HG02970 (cell line): Measurements from ENCODE around the gene GALNT17.

Source experiments
- ATAC-seq: cut with Tn5 transposase; IDR thresholded peaks from one replicate; pipeline ENCODE4 v1.9.1; 2021; ENCODE audit warnings: mild to moderate bottlenecking, moderate library complexity, moderate number of reproducible peaks; ENCODE audit not compliant: unreplicated experiment, low FRiP score

Gene GALNT17

GRCh38 chr7:71326595-71326994, 194.7 kb downstream of the GALNT17 start:
- ATAC-seq: no peak

- no peak for ATAC-seq
Observed at GRCh38 chr7:71327946-71328345, 196.0 kb downstream of the GALNT17 start.

- ATAC-seq: no peak
Observed at GRCh38 chr7:71329030-71329660, 197.2 kb downstream of the GALNT17 start.

- ATAC-seq: no peak
Observed at GRCh38 chr7:71332207-71332606, 200.3 kb downstream of the GALNT17 start.

- ATAC-seq: no peak
Observed at GRCh38 chr7:71334541-71334940, 202.6 kb downstream of the GALNT17 start.

- ATAC-seq: no peak
Observed at GRCh38 chr7:71338866-71339265, 206.9 kb downstream of the GALNT17 start.

- ATAC-seq: no peak
Observed at GRCh38 chr7:71339924-71340323, 208.0 kb downstream of the GALNT17 start.

- no peak for ATAC-seq
Observed at GRCh38 chr7:71342202-71342601, 210.3 kb downstream of the GALNT17 start.

GRCh38 chr7:71343039-71343438, 211.1 kb downstream of the GALNT17 start:
- ATAC-seq: no peak

GRCh38 chr7:71343892-71344291, 211.9 kb downstream of the GALNT17 start:
- ATAC-seq: no peak

GRCh38 chr7:71345117-71345884, 213.4 kb downstream of the GALNT17 start:
- ATAC-seq: no peak

- ATAC-seq: no peak
Observed at GRCh38 chr7:71348821-71349681, 217.1 kb downstream of the GALNT17 start.

GRCh38 chr7:71349682-71350481, 217.9 kb downstream of the GALNT17 start:
- ATAC-seq: no peak

- no peak for ATAC-seq
Observed at GRCh38 chr7:71350680-71351079, 218.7 kb downstream of the GALNT17 start.

- ATAC-seq: no peak
Observed at GRCh38 chr7:71354716-71355115, 222.8 kb downstream of the GALNT17 start.

- ATAC-seq: no peak
Observed at GRCh38 chr7:71361451-71362032, 229.6 kb downstream of the GALNT17 start.

- ATAC-seq: no peak
Observed at GRCh38 chr7:71362240-71362639, 230.3 kb downstream of the GALNT17 start.

GRCh38 chr7:71363223-71363622, 231.3 kb downstream of the GALNT17 start:
- no peak for ATAC-seq

GRCh38 chr7:71363627-71364026, 231.7 kb downstream of the GALNT17 start:
- ATAC-seq: no peak

GRCh38 chr7:71364551-71364950, 232.6 kb downstream of the GALNT17 start:
- no peak for ATAC-seq
